ENCODE measurements around the gene SPAG9.

The SPAG9 gene

GRCh38 chr17:50917418-50917743, 203.3 kb downstream of the SPAG9 start:
- no peak for DNase-seq (ENCODE audit: low spot score)

GRCh38 chr17:50916708-50917417, 203.8 kb downstream of the SPAG9 start:
- no peak for DNase-seq (ENCODE audit: low spot score)

GRCh38 chr17:50916026-50916707, 204.5 kb downstream of the SPAG9 start:
- no peak for DNase-seq (ENCODE audit: low spot score)

- no peak for DNase-seq (ENCODE audit: low spot score)
Observed at GRCh38 chr17:50914505-50915063, 206.1 kb downstream of the SPAG9 start.

GRCh38 chr17:50913120-50913519, 207.5 kb downstream of the SPAG9 start:
- DNase-seq (ENCODE audit: low spot score) = no peak
